Nephron progenitor cell (in vitro differentiated cells): ENCODE data around the gene SLC25A17.
"Not testable (repeated sequence)": the region's sequence is repeated elsewhere in the genome, so short reads cannot be mapped to it uniquely, and the experiment has no call there.

Experiments used
- DNase-seq: peaks from one replicate; pipeline ENCODE4 v3.0.0; 2021
- H3K27ac Mint-ChIP-seq: 2 replicates; pipeline ENCODE4 v1.8.0; 2021; ENCODE audit warnings: mild to moderate bottlenecking, moderate library complexity, mixed read lengths
- H3K27me3 Mint-ChIP-seq: 2 replicates; pipeline ENCODE4 v1.8.0; 2021; ENCODE audit warnings: mild to moderate bottlenecking, low read depth, mixed read lengths; ENCODE audit not compliant: poor library complexity
- H3K36me3 Mint-ChIP-seq: 2 replicates; pipeline ENCODE4 v1.8.0; 2021; ENCODE audit warnings: low read depth, mixed read lengths
- H3K4me1 Mint-ChIP-seq: 2 replicates; pipeline ENCODE4 v1.8.0; 2021; ENCODE audit warnings: mixed read lengths
- H3K4me3 Mint-ChIP-seq: 2 replicates; pipeline ENCODE4 v1.8.0; 2021; ENCODE audit warnings: mild to moderate bottlenecking, moderate library complexity, mixed read lengths
- H3K9me3 Mint-ChIP-seq: 2 replicates; pipeline ENCODE4 v1.8.0; 2021; ENCODE audit warnings: mild to moderate bottlenecking, moderate library complexity, mixed read lengths
- CTCF ChIP-seq: fragments of 200-600 bp; sonication (generic); IDR thresholded peaks from 2 replicates; pipeline ENCODE4 v1.5.0; 2021; ENCODE audit warnings: antibody characterized with exemption

Gene SLC25A17

GRCh38 chr22:40769761-40770160 lies 49.4 kb downstream of the SLC25A17 start:
- no peaks in the 10 kb centered on the region for H3K4me1 Mint-ChIP-seq
- no peak for TF ChIP-seq CTCF
- no peak overlapping the region for H3K27ac Mint-ChIP-seq
- H3K4me3 Mint-ChIP-seq, result no peak overlapping the region
- H3K9me3 Mint-ChIP-seq, result no peaks in the 10 kb centered on the region
- H3K27me3 Mint-ChIP-seq, result no peaks in the 10 kb centered on the region
- no peak for DNase-seq
- H3K36me3 Mint-ChIP-seq, result peaks cover 47% of the 10 kb centered on the region

- no peaks in the 10 kb centered on the region for H3K27me3 Mint-ChIP-seq
- H3K36me3 Mint-ChIP-seq, result peaks cover 36% of the 10 kb centered on the region
- H3K9me3 Mint-ChIP-seq, result no peaks in the 10 kb centered on the region
- no peak for DNase-seq
- no peak for TF ChIP-seq CTCF
- H3K4me1 Mint-ChIP-seq, result no peaks in the 10 kb centered on the region
- peak overlapping the region; percentile 33 for H3K27ac Mint-ChIP-seq
- H3K4me3 Mint-ChIP-seq, result no peak overlapping the region
These were observed 50.9 kb downstream of the SLC25A17 start for GRCh38 chr22:40768206-40768605.

- TF ChIP-seq CTCF, result no peak
- no peak overlapping the region for H3K4me3 Mint-ChIP-seq
These were observed 52.2 kb downstream of the SLC25A17 start for GRCh38 chr22:40766956-40767355.

GRCh38 chr22:40764763-40765441 lies 54.2 kb downstream of the SLC25A17 start:
- H3K4me1 Mint-ChIP-seq, result no peaks in the 10 kb centered on the region
- peaks cover 3% of the 10 kb centered on the region for H3K27me3 Mint-ChIP-seq
- TF ChIP-seq CTCF, result no peak
- H3K4me3 Mint-ChIP-seq, result no peak overlapping the region
- H3K27ac Mint-ChIP-seq, result peak overlapping the region; percentile 66
- DNase-seq, result no peak
- peaks cover 16% of the 10 kb centered on the region for H3K36me3 Mint-ChIP-seq
- H3K9me3 Mint-ChIP-seq, result no peaks in the 10 kb centered on the region

More at GRCh38 chr22:40766956-40767355, 52.2 kb downstream of the SLC25A17 start:
- Mint-ChIP-seq H3K4me1 (no peaks in the 10 kb centered on the region), H3K27me3 (peaks cover 3% of the 10 kb centered on the region), H3K27ac (no peak overlapping the region), H3K9me3 (no peaks in the 10 kb centered on the region), H3K36me3 (peaks cover 31% of the 10 kb centered on the region)
- no peak for DNase-seq

DNA sequence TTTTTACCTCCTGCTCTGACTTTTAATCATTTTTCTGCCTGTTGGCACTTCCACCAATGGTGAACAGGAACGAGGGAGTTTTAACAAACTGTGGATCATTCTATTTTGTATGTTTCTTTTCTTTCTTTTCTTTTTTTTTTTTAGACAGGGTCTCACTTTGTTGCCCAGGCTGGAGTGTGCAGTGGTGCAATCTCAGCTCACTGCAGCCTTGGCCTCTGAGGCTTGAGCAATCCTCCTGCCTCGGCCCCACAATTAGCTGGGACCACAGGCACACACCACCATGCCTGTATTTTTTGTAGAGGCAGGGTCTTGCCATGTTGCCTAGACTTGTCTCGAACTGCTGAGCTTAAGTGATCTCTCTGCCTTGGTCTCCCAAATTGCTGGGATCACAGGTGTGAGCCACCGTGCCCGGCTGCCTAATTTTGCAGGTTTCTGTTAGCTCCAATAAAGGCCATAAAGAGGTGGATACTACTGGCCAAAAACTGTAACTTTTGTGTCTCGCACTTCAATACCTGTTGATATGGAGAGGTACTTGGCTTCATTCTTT lies 59.8 kb downstream of the SLC25A17 start:
- no peaks in the 10 kb centered on the region for H3K36me3 Mint-ChIP-seq
- DNase-seq, result no peak
- H3K4me1 Mint-ChIP-seq, result peaks cover 12% of the 10 kb centered on the region
- no peak overlapping the region for H3K27ac Mint-ChIP-seq
- H3K9me3 Mint-ChIP-seq, result no peaks in the 10 kb centered on the region
- H3K27me3 Mint-ChIP-seq, result peaks cover 21% of the 10 kb centered on the region
- TF ChIP-seq CTCF, result no peak
- no peak overlapping the region for H3K4me3 Mint-ChIP-seq

DNA sequence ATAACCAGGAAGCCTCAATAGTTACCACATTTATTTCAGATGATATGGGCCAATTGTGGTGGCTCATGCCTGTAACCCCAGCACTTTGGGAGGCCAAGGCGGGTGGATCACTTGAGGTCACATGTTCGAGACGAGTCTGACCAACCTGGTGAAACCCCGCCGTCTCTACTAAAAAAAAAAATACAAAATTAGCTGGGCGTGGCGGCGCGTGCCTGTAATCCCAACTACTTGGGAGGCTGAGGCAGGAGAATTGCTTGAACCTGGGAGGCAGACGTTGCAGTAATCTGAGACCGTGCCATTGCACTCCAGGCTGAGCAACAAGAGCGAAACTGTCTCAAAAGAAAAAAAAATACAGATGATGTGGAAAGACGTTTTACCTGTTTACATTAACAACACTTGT lies 60.3 kb downstream of the SLC25A17 start:
- not testable (repeated sequence) for H3K9me3 Mint-ChIP-seq, H3K36me3 Mint-ChIP-seq, H3K27ac Mint-ChIP-seq, H3K4me3 Mint-ChIP-seq, DNase-seq
- peaks cover 12% of the 10 kb centered on the region for H3K4me1 Mint-ChIP-seq
- H3K27me3 Mint-ChIP-seq, result peaks cover 24% of the 10 kb centered on the region
